A549 (cell line): ENCODE measurements around the gene DNAH7.

Experiments used
- CBX8 ChIP-seq: fragments of 200-600 bp; sonication (generic); IDR thresholded peaks from 2 replicates; pipeline ENCODE4 v1.6.1; 2016
- E2F6 ChIP-seq: IDR thresholded peaks from 2 replicates; pipeline ENCODE4 v1.6.1; 2012; ENCODE audit warnings: low read depth, borderline replicate concordance
- EP300 ChIP-seq, 2 experiments: fragments of >200 bp; sonication (Bioruptor Twin); formaldehyde crosslinking; IDR thresholded peaks; 2 replicates in 1 of 2; 3 replicates in 1 of 2; pipeline ENCODE4 v1.6.1; 2016 to 2017
- POLR2A ChIP-seq: IDR thresholded peaks from 2 replicates; pipeline ENCODE4 v1.6.1; 2012; ENCODE audit warnings: mild to moderate bottlenecking, low read length
- SMC3 ChIP-seq: fragments of >200 bp; sonication (Bioruptor Twin); formaldehyde crosslinking; IDR thresholded peaks from 3 replicates; pipeline ENCODE4 v1.6.1; 2018; ENCODE audit warnings: inconsistent platforms
- TF ChIP-seq, protein P1 (sequence below): fragments of >200 bp; sonication (Bioruptor Twin); formaldehyde crosslinking; IDR thresholded peaks from 3 replicates; pipeline ENCODE4 v1.5.1; 2016
- TF ChIP-seq, protein P2 (sequence below): fragments of >200 bp; sonication (Bioruptor Twin); formaldehyde crosslinking; IDR thresholded peaks from 3 replicates; pipeline ENCODE4 v1.6.1; 2016

DNA sequence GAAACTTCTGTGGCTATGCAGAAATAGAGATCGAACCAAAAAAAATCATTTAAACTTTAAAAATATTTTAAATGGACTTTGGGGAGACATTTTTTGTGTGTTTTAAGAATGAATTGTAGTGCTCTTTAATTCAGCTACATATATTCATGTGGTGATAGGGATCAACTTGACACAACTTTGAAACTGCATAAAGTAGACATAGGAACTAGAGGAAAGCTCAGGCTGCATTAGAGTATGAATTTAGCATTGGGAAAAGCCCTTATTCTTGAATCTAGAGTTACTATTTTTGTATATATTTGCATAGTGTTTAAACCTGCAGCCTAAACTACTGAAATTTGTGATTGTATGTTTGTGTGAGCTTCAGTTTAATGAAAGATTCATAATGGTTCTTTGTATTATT lies 333.3 kb downstream of the DNAH7 start:
- TF ChIP-seq, protein P1, sequence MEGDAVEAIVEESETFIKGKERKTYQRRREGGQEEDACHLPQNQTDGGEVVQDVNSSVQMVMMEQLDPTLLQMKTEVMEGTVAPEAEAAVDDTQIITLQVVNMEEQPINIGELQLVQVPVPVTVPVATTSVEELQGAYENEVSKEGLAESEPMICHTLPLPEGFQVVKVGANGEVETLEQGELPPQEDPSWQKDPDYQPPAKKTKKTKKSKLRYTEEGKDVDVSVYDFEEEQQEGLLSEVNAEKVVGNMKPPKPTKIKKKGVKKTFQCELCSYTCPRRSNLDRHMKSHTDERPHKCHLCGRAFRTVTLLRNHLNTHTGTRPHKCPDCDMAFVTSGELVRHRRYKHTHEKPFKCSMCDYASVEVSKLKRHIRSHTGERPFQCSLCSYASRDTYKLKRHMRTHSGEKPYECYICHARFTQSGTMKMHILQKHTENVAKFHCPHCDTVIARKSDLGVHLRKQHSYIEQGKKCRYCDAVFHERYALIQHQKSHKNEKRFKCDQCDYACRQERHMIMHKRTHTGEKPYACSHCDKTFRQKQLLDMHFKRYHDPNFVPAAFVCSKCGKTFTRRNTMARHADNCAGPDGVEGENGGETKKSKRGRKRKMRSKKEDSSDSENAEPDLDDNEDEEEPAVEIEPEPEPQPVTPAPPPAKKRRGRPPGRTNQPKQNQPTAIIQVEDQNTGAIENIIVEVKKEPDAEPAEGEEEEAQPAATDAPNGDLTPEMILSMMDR, result no peak
- TF ChIP-seq, protein P2, sequence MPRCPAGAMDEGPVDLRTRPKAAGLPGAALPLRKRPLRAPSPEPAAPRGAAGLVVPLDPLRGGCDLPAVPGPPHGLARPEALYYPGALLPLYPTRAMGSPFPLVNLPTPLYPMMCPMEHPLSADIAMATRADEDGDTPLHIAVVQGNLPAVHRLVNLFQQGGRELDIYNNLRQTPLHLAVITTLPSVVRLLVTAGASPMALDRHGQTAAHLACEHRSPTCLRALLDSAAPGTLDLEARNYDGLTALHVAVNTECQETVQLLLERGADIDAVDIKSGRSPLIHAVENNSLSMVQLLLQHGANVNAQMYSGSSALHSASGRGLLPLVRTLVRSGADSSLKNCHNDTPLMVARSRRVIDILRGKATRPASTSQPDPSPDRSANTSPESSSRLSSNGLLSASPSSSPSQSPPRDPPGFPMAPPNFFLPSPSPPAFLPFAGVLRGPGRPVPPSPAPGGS, result no peak
- no peak for TF ChIP-seq E2F6
- no peak for TF ChIP-seq POLR2A
- no peak for TF ChIP-seq EP300 (IDR thresholded peaks at IDR 0.05)
- no peak for TF ChIP-seq SMC3
- TF ChIP-seq CBX8, result no peak
